GM12873 (cell line): ENCODE data around the gene STAU1.

Experiments
- TF ChIP-seq, protein P1 (sequence below): IDR thresholded peaks from 2 replicates; pipeline ENCODE4 v1.5.1; 2012; ENCODE audit warnings: low read depth, mild to moderate bottlenecking, moderate library complexity, low read length, control low read depth; ENCODE audit not compliant: insufficient read depth; ENCODE audit errors: missing control alignments

The STAU1 gene

DNA sequence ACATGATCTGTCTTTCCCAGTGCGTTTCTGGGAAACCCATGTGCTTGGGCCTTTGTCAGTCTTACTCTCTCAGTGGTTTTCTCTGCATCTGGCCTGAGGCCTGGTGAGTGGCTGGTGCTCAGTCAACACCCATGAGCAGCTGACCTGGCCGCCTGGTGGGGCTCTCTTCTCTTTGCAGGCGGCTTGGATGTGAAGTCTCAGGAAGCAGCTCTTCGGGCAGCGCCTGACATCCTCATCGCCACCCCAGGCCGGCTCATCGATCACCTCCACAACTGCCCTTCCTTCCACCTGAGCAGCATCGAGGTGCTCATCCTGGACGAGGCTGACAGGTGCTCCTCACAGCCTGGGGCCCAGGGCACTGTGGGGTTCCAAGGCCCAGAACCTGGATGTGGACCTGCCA is 41.9 kb upstream of the STAU1 start:
- TF ChIP-seq, protein P1, sequence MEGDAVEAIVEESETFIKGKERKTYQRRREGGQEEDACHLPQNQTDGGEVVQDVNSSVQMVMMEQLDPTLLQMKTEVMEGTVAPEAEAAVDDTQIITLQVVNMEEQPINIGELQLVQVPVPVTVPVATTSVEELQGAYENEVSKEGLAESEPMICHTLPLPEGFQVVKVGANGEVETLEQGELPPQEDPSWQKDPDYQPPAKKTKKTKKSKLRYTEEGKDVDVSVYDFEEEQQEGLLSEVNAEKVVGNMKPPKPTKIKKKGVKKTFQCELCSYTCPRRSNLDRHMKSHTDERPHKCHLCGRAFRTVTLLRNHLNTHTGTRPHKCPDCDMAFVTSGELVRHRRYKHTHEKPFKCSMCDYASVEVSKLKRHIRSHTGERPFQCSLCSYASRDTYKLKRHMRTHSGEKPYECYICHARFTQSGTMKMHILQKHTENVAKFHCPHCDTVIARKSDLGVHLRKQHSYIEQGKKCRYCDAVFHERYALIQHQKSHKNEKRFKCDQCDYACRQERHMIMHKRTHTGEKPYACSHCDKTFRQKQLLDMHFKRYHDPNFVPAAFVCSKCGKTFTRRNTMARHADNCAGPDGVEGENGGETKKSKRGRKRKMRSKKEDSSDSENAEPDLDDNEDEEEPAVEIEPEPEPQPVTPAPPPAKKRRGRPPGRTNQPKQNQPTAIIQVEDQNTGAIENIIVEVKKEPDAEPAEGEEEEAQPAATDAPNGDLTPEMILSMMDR, result no peak

DNA sequence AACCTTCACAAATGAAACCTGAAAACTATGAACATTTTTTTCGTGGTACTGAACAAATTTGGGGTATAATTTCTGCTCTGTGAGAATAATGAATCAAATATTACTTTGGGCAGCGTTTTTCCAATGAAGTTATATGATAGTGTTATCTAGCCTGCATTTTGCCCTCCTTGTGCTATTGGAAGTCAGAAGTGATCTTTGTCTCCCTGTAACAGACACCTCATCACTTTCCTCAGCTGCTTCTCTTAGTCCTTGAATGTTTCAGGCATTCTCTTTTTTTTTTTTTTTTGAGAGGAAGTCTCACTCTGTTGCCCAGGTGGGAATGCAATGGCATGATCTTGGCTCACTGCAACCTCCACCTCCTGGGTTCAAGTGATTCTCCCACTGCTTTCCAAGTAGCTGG is 41.2 kb upstream of the STAU1 start:
- TF ChIP-seq, protein P1, result no peak

DNA sequence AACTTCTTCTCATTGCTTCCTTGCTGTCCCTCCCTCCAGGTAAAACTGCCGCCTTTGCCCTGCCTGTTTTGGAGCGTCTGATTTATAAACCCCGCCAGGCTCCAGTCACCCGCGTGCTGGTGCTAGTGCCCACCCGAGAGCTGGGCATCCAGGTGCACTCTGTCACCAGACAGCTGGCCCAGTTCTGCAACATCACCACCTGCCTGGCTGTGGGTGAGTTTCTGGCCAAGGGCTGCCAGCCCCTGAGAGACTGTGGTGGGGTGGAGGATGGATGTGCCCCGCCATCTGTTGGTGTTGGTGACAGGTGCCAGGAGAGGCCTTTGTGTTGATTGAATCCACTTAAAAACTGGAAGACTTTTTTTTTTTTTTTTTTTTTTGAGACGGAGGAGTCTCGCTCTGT is 40.5 kb upstream of the STAU1 start:
- TF ChIP-seq, protein P1, result no peak

DNA sequence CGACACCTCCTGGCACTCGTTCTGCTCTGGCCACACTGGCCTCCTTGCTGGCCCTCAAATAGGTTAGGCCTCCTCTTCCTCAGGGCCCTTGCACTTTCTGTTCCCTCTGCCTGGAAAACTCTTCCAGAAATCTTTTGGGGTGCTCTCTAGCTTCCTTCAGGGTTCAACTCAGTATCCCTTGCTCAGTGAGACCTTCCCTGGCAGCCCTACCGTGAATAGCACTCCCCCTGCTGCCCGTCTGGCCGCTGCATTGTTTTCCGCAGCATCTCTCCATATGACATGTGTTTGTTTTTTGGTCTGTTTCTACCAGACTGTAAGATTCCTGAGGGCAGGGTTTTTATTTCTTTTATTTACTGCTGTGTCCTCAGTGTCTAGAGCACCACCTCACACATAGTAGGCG is 37.8 kb upstream of the STAU1 start:
- TF ChIP-seq, protein P1, result no peak

DNA sequence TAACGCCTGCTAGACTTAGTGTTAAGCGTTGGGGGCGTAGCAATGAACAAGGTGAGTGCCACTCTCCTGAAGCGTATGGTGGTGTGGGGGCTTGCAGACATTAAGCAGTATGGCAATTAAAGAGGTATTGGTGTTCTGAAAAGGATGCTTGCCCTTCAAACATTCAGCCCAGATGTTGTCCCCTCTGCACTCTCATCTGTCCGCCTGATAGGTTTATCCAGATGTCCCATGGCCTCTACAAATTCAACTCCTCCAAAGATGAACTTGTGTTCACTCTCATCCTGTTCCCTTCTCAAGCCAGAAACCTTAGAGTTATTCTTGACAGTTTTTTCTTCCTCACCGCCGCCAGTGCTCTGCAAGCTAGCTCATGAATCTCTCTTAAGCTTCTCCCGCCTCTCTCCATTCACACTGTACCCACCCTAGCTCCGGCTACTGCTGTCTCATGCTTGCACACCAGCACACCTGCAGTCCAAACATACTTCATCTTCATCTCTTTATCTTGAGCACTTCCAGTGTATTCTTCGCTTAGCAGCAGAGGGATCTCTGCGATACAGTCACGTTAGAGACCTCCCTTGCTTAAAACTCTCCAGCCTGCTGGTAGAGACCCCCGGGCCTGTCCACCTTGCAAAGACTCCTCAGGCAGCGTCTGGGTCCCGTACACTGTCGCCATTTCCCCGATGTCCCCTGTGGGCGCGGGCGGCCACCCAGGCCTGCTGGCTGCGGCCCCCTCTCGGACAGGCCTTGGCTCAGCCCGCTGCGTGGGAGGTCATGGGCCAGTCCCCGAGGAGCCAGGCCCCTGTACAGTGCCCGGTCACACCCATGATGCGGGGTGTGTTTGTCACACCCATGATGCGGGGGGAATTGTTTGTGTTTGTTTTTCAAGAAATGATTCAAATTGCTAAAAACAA is 32.0 kb upstream of the STAU1 start:
- TF ChIP-seq, protein P1, result no peak

DNA sequence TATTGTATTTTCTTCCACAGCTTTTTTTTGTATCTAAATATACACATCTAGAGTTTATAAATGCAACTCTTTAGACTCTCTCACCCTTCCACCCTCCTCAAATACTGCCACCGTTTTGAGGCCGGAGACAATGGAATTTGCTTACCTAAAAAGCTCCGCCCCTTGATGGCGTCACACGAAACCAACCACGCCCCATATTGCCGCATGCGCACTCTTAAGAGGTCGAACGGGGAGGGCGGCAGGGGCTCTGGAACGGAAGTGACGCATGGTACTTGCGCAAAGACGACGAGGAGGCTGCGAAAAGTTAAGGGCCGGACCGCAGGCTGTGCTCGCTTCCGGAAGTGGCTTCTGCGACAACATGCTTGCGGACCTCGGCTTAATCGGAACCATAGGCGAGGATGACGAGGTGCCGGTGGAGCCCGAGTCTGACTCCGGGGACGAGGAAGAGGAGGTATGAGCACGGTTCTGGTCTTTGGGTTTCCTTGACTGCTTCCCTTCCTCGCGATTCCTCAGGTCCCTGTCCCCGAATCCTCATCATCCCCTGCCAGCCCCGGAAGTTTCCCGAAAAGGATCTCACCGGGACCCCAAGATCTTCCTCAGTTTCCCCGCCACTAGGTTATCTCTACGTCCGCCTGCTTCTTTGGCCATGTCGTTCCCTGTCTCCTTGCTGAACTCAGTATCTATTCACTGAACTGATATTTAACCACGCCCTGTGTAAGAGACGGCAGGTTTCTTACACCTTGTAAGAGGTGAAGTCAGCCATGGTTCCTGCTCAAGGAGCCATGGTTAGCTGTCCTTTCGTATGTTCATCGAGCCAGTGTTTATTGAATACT is 31.2 kb upstream of the STAU1 start, which contains the start of gene DDX27:
TSS of gene DDX27 (plus strand) at position 326 of the 833 bp plus-strand sequence. CDS start at position 359, 33 bp downstream.
- TF ChIP-seq, protein P1, result no peak

DNA sequence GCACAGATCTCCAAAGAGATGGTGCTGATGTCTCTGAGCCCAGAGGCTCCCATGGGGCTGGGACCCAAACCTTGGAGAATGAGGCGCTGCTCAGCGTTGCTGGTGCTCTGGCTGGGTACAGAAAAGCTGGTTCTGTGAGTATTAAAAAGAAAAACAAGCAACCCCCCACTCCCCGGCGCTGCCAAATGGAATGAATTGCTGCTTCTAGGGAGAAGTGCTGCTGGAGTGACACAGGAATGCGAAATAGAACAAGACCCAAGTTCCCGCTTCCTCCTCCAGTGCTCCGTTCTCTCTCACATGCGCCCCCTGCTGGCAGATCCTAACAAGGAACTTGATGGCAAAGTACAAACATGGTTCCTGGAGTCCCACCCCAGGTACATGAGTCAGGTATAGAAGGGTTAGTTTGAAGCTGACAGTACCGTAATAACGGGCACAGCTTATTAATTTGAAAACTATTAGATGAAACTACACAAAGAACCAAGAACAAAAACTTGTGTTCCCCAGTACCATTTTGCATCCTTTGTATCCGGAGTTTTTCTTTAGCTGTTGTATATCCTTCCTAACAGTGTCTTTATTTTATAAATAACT is 29.0 kb upstream of the STAU1 start:
- TF ChIP-seq, protein P1, result peak; percentile 91
